ENCODE results near the gene ZNF43. TPM values are rescaled to one million over a fixed set of nuclear protein-coding genes. Genes with fewer than 3 reads are reported as not detected.
"Not testable (repeated sequence)": the region's sequence is repeated elsewhere in the genome, so short reads cannot be mapped to it uniquely, and the experiment has no call there.

ZNF43 gene
- polyA plus RNA-seq (ENCODE audit: insufficient read length in 3 of 3), result 10 to 100 TPM; 36.1 to 43.1 (median 40.6) TPM

GRCh38 chr19:21835810-21836444 is at the start of gene ZNF43:
Gene ZNF43, minus strand, starts transcription at chr19:21836182. Its CDS starts 144 bp downstream, at chr19:21836038.
- DNase-seq (ENCODE audit: low read depth in 3 of 3, low spot score in 2 of 3), result peak; percentile 87 to 96 (median 93)

- DNase-seq (ENCODE audit: low read depth in 3 of 3, low spot score in 2 of 3), result not testable (repeated sequence)
Measured at GRCh38 chr19:21885516-21885915, 49.5 kb upstream of the ZNF43 start.

GRCh38 chr19:21884786-21885185 is 48.8 kb upstream of the ZNF43 start:
- DNase-seq (ENCODE audit: low read depth in 3 of 3, low spot score in 2 of 3), result not testable (repeated sequence)

GRCh38 chr19:21883516-21883915 is 47.5 kb upstream of the ZNF43 start:
- DNase-seq (ENCODE audit: low read depth in 3 of 3, low spot score in 2 of 3), result peak in 1 of 3 donors; percentile 18

- DNase-seq (ENCODE audit: low read depth in 3 of 3, low spot score in 2 of 3), result not testable (repeated sequence)
Measured at GRCh38 chr19:21880761-21881160, 44.8 kb upstream of the ZNF43 start.

GRCh38 chr19:21878646-21879045 is 42.7 kb upstream of the ZNF43 start:
- no peak for DNase-seq (ENCODE audit: low read depth in 3 of 3, low spot score in 2 of 3)

GRCh38 chr19:21877976-21878375 is 42.0 kb upstream of the ZNF43 start:
- no peak for DNase-seq (ENCODE audit: low read depth in 3 of 3, low spot score in 2 of 3)

- not testable (repeated sequence) for DNase-seq (ENCODE audit: low read depth in 3 of 3, low spot score in 2 of 3)
Measured at GRCh38 chr19:21876608-21877007, 40.6 kb upstream of the ZNF43 start.

GRCh38 chr19:21856773-21857514 is 21.0 kb upstream of the ZNF43 start:
- DNase-seq (ENCODE audit: low read depth in 3 of 3, low spot score in 2 of 3), result peak in 1 of 3 donors; percentile 34

- DNase-seq (ENCODE audit: low read depth in 3 of 3, low spot score in 2 of 3), result peak; percentile 89 to 98 (median 95)
Measured at GRCh38 chr19:21851596-21852345, 15.8 kb upstream of the ZNF43 start.

- DNase-seq (ENCODE audit: low read depth in 3 of 3, low spot score in 2 of 3), result no peak
Measured at GRCh38 chr19:21850656-21851255, 14.8 kb upstream of the ZNF43 start.

- DNase-seq (ENCODE audit: low read depth in 3 of 3, low spot score in 2 of 3), result no peak
Measured at GRCh38 chr19:21848706-21849105, 12.7 kb upstream of the ZNF43 start.

- no peak for DNase-seq (ENCODE audit: low read depth in 3 of 3, low spot score in 2 of 3)
Measured at GRCh38 chr19:21843081-21843480, 7.1 kb upstream of the ZNF43 start.

- DNase-seq (ENCODE audit: low read depth in 3 of 3, low spot score in 2 of 3), result no peak
Measured at GRCh38 chr19:21841488-21842097, 5.6 kb upstream of the ZNF43 start.

- no peak for DNase-seq (ENCODE audit: low read depth in 3 of 3, low spot score in 2 of 3)
Measured at GRCh38 chr19:21841081-21841480, 5.1 kb upstream of the ZNF43 start.

- no peak for DNase-seq (ENCODE audit: low read depth in 3 of 3, low spot score in 2 of 3)
Measured at GRCh38 chr19:21839976-21840375, 4.0 kb upstream of the ZNF43 start.

- DNase-seq (ENCODE audit: low read depth in 3 of 3, low spot score in 2 of 3), result no peak
Measured at GRCh38 chr19:21838646-21839045, 2.7 kb upstream of the ZNF43 start.

- no peak for DNase-seq (ENCODE audit: low read depth in 3 of 3, low spot score in 2 of 3)
Measured at GRCh38 chr19:21835429-21835809, 563 bp downstream of the ZNF43 start.

- DNase-seq (ENCODE audit: low read depth in 3 of 3, low spot score in 2 of 3), result no peak
Measured at GRCh38 chr19:21833733-21834132, 2.2 kb downstream of the ZNF43 start.

- no peak for DNase-seq (ENCODE audit: low read depth in 3 of 3, low spot score in 2 of 3)
Measured at GRCh38 chr19:21824679-21825078, 11.3 kb downstream of the ZNF43 start.

- DNase-seq (ENCODE audit: low read depth in 3 of 3, low spot score in 2 of 3), result no peak
Measured at GRCh38 chr19:21823224-21823623, 12.8 kb downstream of the ZNF43 start.
